HG03175 (cell line): ENCODE measurements around the gene CADM4.
"Not testable (repeated sequence)": the region's sequence is repeated elsewhere in the genome, so short reads cannot be mapped to it uniquely, and the experiment has no call there.

Source experiments
- ATAC-seq: cut with Tn5 transposase; IDR thresholded peaks from one replicate; pipeline ENCODE4 v1.9.1; 2021; ENCODE audit warnings: mild to moderate bottlenecking, moderate library complexity; ENCODE audit not compliant: unreplicated experiment

Gene CADM4

GRCh38 chr19:43591904-43592772, 47.5 kb downstream of the CADM4 start:
- ATAC-seq = no peak

GRCh38 chr19:43589678-43590077, 50.0 kb downstream of the CADM4 start:
- no peak for ATAC-seq

GRCh38 chr19:43589277-43589676, 50.4 kb downstream of the CADM4 start:
- no peak for ATAC-seq

GRCh38 chr19:43587029-43587428, 52.6 kb downstream of the CADM4 start:
- not testable (repeated sequence) for ATAC-seq

- no peak for ATAC-seq
These were observed 53.3 kb downstream of the CADM4 start for GRCh38 chr19:43586346-43586745.

- ATAC-seq = peak; percentile 60
These were observed 55.2 kb downstream of the CADM4 start for GRCh38 chr19:43584484-43584883.

GRCh38 chr19:43582495-43582894, 57.2 kb downstream of the CADM4 start:
- ATAC-seq = no peak

- ATAC-seq = no peak
These were observed 58.2 kb downstream of the CADM4 start for GRCh38 chr19:43581467-43581866.

GRCh38 chr19:43578787-43579186, 60.9 kb downstream of the CADM4 start:
- no peak for ATAC-seq

- ATAC-seq = no peak
These were observed 63.4 kb downstream of the CADM4 start for GRCh38 chr19:43575955-43576878.

GRCh38 chr19:43575156-43575950, 64.3 kb downstream of the CADM4 start, which contains the start of the genes PINLYP and XRCC1:
PINLYP (plus strand) TSS chr19:43575801; CDS start chr19:43577192, 1,391 bp downstream.
XRCC1 (minus strand) TSS chr19:43575527; CDS start chr19:43575458, 69 bp downstream.
- peak; percentile 98 for ATAC-seq

- ATAC-seq = no peak
These were observed 65.1 kb downstream of the CADM4 start for GRCh38 chr19:43574424-43575155.
